GM12892 (cell line): ENCODE measurements around the gene C1QL4.

Experiments
- POLR2A ChIP-seq: IDR thresholded peaks from 2 replicates; pipeline ENCODE4 v1.6.1; 2011; ENCODE audit warnings: low read depth, low read length, control low read depth
- TAF1 ChIP-seq: IDR thresholded peaks from 2 replicates; pipeline ENCODE4 v1.6.1; 2011; ENCODE audit warnings: low read depth, mild to moderate bottlenecking, control low read depth, low read length, borderline replicate concordance

- TF ChIP-seq TAF1: no peak
- TF ChIP-seq POLR2A: no peak
Observed at GRCh38 chr12:49293056-49293956, 43.7 kb downstream of the C1QL4 start.
